Measurements from ENCODE around the gene SBK2. TPM values are rescaled to one million over a fixed set of nuclear protein-coding genes. Genes with fewer than 3 reads are reported as not detected.
A peak's percentile ranks its signal among the peaks of the same experiment; 100 is the strongest.

Gene SBK2
- total RNA-seq, 1 donor from 2014 or later = 4.2 TPM

DNA sequence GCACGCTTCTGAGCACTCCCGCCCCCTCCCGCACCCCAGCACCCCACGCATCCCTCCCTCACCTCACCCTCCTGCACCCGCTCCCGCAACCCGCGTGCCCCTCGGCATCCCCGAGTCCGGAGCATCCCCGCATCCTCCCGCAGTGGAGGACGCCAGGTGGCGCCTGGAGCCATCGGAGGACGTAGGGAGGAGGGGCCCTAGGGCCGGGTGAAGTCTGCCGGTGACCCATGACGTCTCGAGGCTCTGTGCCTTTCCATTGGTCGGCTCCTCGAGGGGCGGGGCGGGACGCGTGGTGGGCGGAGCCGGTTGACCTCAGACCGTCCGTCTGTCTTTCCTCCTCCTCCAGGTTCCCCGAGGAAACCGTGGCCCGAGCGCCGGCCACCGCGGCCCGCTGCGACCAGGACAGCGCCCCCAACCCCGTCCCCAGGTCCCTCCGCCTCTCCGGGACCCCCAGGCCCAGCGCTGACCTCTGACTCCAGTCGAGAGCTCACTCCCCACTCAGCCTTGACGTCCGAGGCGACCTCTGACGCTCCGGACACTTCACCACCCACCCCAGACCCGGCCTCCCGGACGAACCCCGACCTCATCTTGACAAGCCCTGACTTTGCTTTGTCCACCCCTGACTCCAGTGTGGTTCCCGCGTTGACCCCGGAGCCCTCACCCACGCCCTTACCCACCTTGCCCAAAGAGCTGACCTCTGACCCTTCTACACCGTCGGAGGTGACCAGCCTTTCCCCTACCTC is 19.9 kb downstream of the SBK2 start:
- Histone ChIP-seq H3K4me2 (ENCODE audit: low read length) (peak overlapping the region; percentile 84), H3K4me3 (ENCODE audit: insufficient read depth, low read depth, low read length) (peak overlapping the region; percentile 34), H3K36me3 (ENCODE audit: insufficient read depth, low read length) (no peaks in the 10 kb centered on the region), H3K79me2 (ENCODE audit: insufficient read depth, low read length) (no peaks in the 10 kb centered on the region), H3K27ac (ENCODE audit: low read depth, low read length) (peak overlapping the region; percentile 50), H3K9me3 (ENCODE audit: insufficient read depth, low read depth, low read length) (no peaks in the 10 kb centered on the region), H3K27me3 (ENCODE audit: insufficient read depth, low read length) (no peaks in the 10 kb centered on the region), H3K9ac (ENCODE audit: low read length) (peak overlapping the region; percentile 69), H3K4me1 (ENCODE audit: insufficient read depth, low read length) (peaks cover 15% of the 10 kb centered on the region), H4K20me1 (ENCODE audit: insufficient read depth, low read length) (peaks cover 4% of the 10 kb centered on the region), H2AFZ (ENCODE audit: low read depth, low read length) (peak overlapping the region; percentile 50)
- no peaks in the 10 kb centered on the region for H3K9me3 Mint-ChIP-seq (ENCODE audit: unreplicated experiment)
- peak overlapping the region; percentile 44 for H3K27ac Mint-ChIP-seq (ENCODE audit: unreplicated experiment)
- H3K4me1 Mint-ChIP-seq (ENCODE audit: low read depth, unreplicated experiment) = no peaks in the 10 kb centered on the region
- DNase-seq (ENCODE audit: low read depth) (peak; percentile 67), FAIRE-seq (peak; percentile 39)
- H3K4me3 Mint-ChIP-seq (ENCODE audit: unreplicated experiment) = peak overlapping the region; percentile 9
- TF ChIP-seq, protein P1, sequence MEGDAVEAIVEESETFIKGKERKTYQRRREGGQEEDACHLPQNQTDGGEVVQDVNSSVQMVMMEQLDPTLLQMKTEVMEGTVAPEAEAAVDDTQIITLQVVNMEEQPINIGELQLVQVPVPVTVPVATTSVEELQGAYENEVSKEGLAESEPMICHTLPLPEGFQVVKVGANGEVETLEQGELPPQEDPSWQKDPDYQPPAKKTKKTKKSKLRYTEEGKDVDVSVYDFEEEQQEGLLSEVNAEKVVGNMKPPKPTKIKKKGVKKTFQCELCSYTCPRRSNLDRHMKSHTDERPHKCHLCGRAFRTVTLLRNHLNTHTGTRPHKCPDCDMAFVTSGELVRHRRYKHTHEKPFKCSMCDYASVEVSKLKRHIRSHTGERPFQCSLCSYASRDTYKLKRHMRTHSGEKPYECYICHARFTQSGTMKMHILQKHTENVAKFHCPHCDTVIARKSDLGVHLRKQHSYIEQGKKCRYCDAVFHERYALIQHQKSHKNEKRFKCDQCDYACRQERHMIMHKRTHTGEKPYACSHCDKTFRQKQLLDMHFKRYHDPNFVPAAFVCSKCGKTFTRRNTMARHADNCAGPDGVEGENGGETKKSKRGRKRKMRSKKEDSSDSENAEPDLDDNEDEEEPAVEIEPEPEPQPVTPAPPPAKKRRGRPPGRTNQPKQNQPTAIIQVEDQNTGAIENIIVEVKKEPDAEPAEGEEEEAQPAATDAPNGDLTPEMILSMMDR (IDR thresholded peaks at IDR 0.05; ENCODE audit: insufficient read depth, low read depth, low read length) = peak; percentile 59
- no peak for TF ChIP-seq EZH2 (IDR thresholded peaks at IDR 0.05; ENCODE audit: insufficient read depth, low read length)
- H3K36me3 Mint-ChIP-seq (ENCODE audit: low read depth, unreplicated experiment) = peaks cover 9% of the 10 kb centered on the region
- no peaks in the 10 kb centered on the region for H3K27me3 Mint-ChIP-seq (ENCODE audit: low read depth, unreplicated experiment)

DNA sequence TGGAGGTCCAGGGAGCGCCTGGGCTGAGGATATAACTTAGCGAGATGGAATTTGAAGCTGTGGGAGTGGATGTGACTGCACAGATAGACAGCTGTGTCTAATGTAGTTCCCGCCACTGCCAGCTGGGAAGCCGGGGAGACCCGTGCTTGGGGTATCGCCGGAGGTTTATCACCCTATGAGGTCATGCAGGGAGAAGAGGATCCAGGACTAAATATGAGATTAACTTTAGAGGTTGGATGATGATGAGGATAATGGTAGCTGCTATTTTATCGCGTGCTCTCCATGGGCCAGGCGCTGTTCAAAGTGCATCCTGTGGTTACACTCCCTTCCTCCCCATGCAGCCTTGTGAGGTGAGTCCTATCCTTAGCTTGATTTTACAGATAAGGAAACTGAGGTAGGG is 28.8 kb downstream of the SBK2 start:
- no peak for TF ChIP-seq EZH2 (IDR thresholded peaks at IDR 0.05; ENCODE audit: insufficient read depth, low read length)
- peaks cover 1% of the 10 kb centered on the region for H3K9me3 ChIP-seq (ENCODE audit: insufficient read depth, low read depth, low read length)
- peaks cover 5% of the 10 kb centered on the region for H4K20me1 ChIP-seq (ENCODE audit: insufficient read depth, low read length)
- FAIRE-seq (no peak), DNase-seq (ENCODE audit: low read depth) (no peak)
- no peaks in the 10 kb centered on the region for H3K79me2 ChIP-seq (ENCODE audit: insufficient read depth, low read length)
- no peak overlapping the region for H3K4me3 ChIP-seq (ENCODE audit: insufficient read depth, low read depth, low read length)
- Mint-ChIP-seq H3K27me3 (ENCODE audit: low read depth, unreplicated experiment) (no peaks in the 10 kb centered on the region), H3K4me1 (ENCODE audit: low read depth, unreplicated experiment) (peaks cover 2% of the 10 kb centered on the region), H3K4me3 (ENCODE audit: unreplicated experiment) (no peak overlapping the region), H3K9me3 (ENCODE audit: unreplicated experiment) (peaks cover 1% of the 10 kb centered on the region), H3K27ac (ENCODE audit: unreplicated experiment) (no peak overlapping the region), H3K36me3 (ENCODE audit: low read depth, unreplicated experiment) (peaks cover 14% of the 10 kb centered on the region)
- H3K4me1 ChIP-seq (ENCODE audit: insufficient read depth, low read length) = peaks cover 3% of the 10 kb centered on the region
- no peak overlapping the region for H2AFZ ChIP-seq (ENCODE audit: low read depth, low read length)
- H3K9ac ChIP-seq (ENCODE audit: low read length) = no peak overlapping the region
- no peak overlapping the region for H3K4me2 ChIP-seq (ENCODE audit: low read length)
- no peaks in the 10 kb centered on the region for H3K27me3 ChIP-seq (ENCODE audit: insufficient read depth, low read length)
- H3K27ac ChIP-seq (ENCODE audit: low read depth, low read length) = no peak overlapping the region
- H3K36me3 ChIP-seq (ENCODE audit: insufficient read depth, low read length) = no peaks in the 10 kb centered on the region

GRCh38 chr19:55504981-55505380 is 32.0 kb downstream of the SBK2 start:
- H3K9me3 Mint-ChIP-seq (ENCODE audit: unreplicated experiment) = peaks cover 2% of the 10 kb centered on the region
- FAIRE-seq = no peak

More at GRCh38 chr19:55504981-55505380, 32.0 kb downstream of the SBK2 start:
- peaks cover 7% of the 10 kb centered on the region for H3K27me3 Mint-ChIP-seq (ENCODE audit: low read depth, unreplicated experiment)
- no peak overlapping the region for H3K4me3 Mint-ChIP-seq (ENCODE audit: unreplicated experiment)
- H3K4me3 ChIP-seq (ENCODE audit: insufficient read depth, low read depth, low read length) = no peak overlapping the region
- H3K4me2 ChIP-seq (ENCODE audit: low read length) = no peak overlapping the region
- H2AFZ ChIP-seq (ENCODE audit: low read depth, low read length) = no peak overlapping the region
- H3K9ac ChIP-seq (ENCODE audit: low read length) = no peak overlapping the region
- H3K36me3 Mint-ChIP-seq (ENCODE audit: low read depth, unreplicated experiment) = peaks cover 24% of the 10 kb centered on the region
- DNase-seq (ENCODE audit: low read depth) = no peak
- H3K27ac Mint-ChIP-seq (ENCODE audit: unreplicated experiment) = no peak overlapping the region
- H3K4me1 Mint-ChIP-seq (ENCODE audit: low read depth, unreplicated experiment) = peaks cover 2% of the 10 kb centered on the region
- H3K27me3 ChIP-seq (ENCODE audit: insufficient read depth, low read length) = no peaks in the 10 kb centered on the region
- no peaks in the 10 kb centered on the region for H3K79me2 ChIP-seq (ENCODE audit: insufficient read depth, low read length)
- H4K20me1 ChIP-seq (ENCODE audit: insufficient read depth, low read length) = no peaks in the 10 kb centered on the region
- peaks cover 3% of the 10 kb centered on the region for H3K4me1 ChIP-seq (ENCODE audit: insufficient read depth, low read length)
- TF ChIP-seq EZH2 (IDR thresholded peaks at IDR 0.05; ENCODE audit: insufficient read depth, low read length) = no peak
- TF ChIP-seq, protein P1 (IDR thresholded peaks at IDR 0.05; ENCODE audit: insufficient read depth, low read depth, low read length) = no peak
- H3K27ac ChIP-seq (ENCODE audit: low read depth, low read length) = no peak overlapping the region
- peaks cover 3% of the 10 kb centered on the region for H3K9me3 ChIP-seq (ENCODE audit: insufficient read depth, low read depth, low read length)
- no peaks in the 10 kb centered on the region for H3K36me3 ChIP-seq (ENCODE audit: insufficient read depth, low read length)
